ENCODE data around the gene ANAPC10.

DNA sequence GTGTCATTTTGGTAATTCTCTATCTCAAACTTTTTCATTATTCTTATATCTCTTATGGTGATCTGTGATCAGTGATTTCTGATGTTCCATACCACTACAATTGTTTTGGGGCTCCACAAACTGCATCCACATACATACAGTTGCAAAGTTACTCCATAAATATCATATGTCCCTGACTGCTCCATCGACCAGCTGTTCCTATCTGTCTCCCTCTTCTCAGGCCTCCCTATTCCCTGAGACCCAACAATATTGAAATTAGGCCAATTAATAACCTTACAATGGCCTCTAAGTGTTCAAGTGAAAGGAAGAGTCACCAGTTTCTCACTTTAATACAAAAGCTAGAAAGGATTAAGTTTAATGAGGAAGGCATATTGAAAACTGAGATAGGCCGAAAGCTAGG, 108.7 kb downstream of the ANAPC10 start:
- TF ChIP-seq, protein P1, sequence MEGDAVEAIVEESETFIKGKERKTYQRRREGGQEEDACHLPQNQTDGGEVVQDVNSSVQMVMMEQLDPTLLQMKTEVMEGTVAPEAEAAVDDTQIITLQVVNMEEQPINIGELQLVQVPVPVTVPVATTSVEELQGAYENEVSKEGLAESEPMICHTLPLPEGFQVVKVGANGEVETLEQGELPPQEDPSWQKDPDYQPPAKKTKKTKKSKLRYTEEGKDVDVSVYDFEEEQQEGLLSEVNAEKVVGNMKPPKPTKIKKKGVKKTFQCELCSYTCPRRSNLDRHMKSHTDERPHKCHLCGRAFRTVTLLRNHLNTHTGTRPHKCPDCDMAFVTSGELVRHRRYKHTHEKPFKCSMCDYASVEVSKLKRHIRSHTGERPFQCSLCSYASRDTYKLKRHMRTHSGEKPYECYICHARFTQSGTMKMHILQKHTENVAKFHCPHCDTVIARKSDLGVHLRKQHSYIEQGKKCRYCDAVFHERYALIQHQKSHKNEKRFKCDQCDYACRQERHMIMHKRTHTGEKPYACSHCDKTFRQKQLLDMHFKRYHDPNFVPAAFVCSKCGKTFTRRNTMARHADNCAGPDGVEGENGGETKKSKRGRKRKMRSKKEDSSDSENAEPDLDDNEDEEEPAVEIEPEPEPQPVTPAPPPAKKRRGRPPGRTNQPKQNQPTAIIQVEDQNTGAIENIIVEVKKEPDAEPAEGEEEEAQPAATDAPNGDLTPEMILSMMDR (IDR thresholded peaks at IDR 0.05 in 4 of 5, conservative IDR thresholded peaks at IDR 0.05 in 1 of 5), result no peak
- TF ChIP-seq POLR2A (IDR thresholded peaks at IDR 0.05), result no peak
